Neural progenitor cell (in vitro differentiated cells): ENCODE results near the gene SLC25A1. TPM values are rescaled to one million over a fixed set of nuclear protein-coding genes. Genes with fewer than 3 reads are reported as not detected.

Source experiments
- DNase-seq: peaks from one replicate; pipeline ENCODE4 v3.0.0-alpha.2; 2016; ENCODE audit warnings: low spot score
- H2AFZ ChIP-seq: fragments of 200-600 bp; sonication (generic); replicated peaks from 2 replicates; pipeline ENCODE4 v1.6.1; 2016; ENCODE audit warnings: antibody characterized with exemption
- H3F3A ChIP-seq: fragments of 200-600 bp; sonication (generic); 2 replicates; pipeline ENCODE4 v1.6.1; 2016; ENCODE audit warnings: antibody characterized with exemption, low read depth
- H3K27ac ChIP-seq: fragments of 200-600 bp; sonication (generic); 2 replicates; pipeline ENCODE4 v1.5.1; 2016; ENCODE audit warnings: mild to moderate bottlenecking
- H3K27me3 ChIP-seq: fragments of 200-600 bp; sonication (generic); 2 replicates; pipeline ENCODE4 v1.6.1; 2016; ENCODE audit warnings: mild to moderate bottlenecking, moderate library complexity
- H3K36me3 ChIP-seq: fragments of 200-600 bp; sonication (generic); 2 replicates; pipeline ENCODE4 v1.5.1; 2016
- H3K4me1 ChIP-seq: fragments of 200-600 bp; sonication (generic); 2 replicates; pipeline ENCODE4 v1.6.1; 2016; ENCODE audit warnings: mixed run types
- H3K4me2 ChIP-seq: fragments of 200-600 bp; sonication (generic); 2 replicates; pipeline ENCODE4 v1.6.1; 2016
- H3K4me3 ChIP-seq: fragments of 200-600 bp; sonication (generic); 2 replicates; pipeline ENCODE4 v1.5.1; 2016
- H3K79me2 ChIP-seq: fragments of 200-600 bp; sonication (generic); 2 replicates; pipeline ENCODE4 v1.6.1; 2016; ENCODE audit warnings: low read depth
- H3K9ac ChIP-seq: fragments of 200-600 bp; sonication (generic); 2 replicates; pipeline ENCODE4 v1.6.1; 2016
- H3K9me3 ChIP-seq: fragments of 200-600 bp; sonication (generic); 2 replicates; pipeline ENCODE4 v1.5.1; 2016; ENCODE audit warnings: low read depth
- H4K20me1 ChIP-seq: fragments of 200-600 bp; sonication (generic); 2 replicates; pipeline ENCODE4 v1.6.1; 2016; ENCODE audit warnings: low read depth
- H3K27ac Mint-ChIP-seq: 3 replicates; pipeline ENCODE4 v1.8.0; 2021; ENCODE audit warnings: mixed read lengths
- H3K27me3 Mint-ChIP-seq: 2 replicates; pipeline ENCODE4 v1.8.0; 2022; ENCODE audit warnings: low read depth, mild to moderate bottlenecking, inconsistent platforms, moderate library complexity, mixed read lengths; ENCODE audit not compliant: insufficient read depth
- H3K36me3 Mint-ChIP-seq: 3 replicates; pipeline ENCODE4 v1.8.0; 2021; ENCODE audit warnings: mixed read lengths
- H3K4me1 Mint-ChIP-seq: 3 replicates; pipeline ENCODE4 v1.8.0; 2021; ENCODE audit warnings: mixed read lengths
- H3K4me3 Mint-ChIP-seq: 3 replicates; pipeline ENCODE4 v1.8.0; 2021; ENCODE audit warnings: mild to moderate bottlenecking, moderate library complexity, mixed read lengths
- H3K9me3 Mint-ChIP-seq: 3 replicates; pipeline ENCODE4 v1.8.0; 2020; ENCODE audit warnings: mixed read lengths
- EZH2 ChIP-seq: fragments of 200-600 bp; sonication (generic); IDR thresholded peaks from 2 replicates; pipeline ENCODE4 v1.6.1; 2017; ENCODE audit warnings: antibody characterized with exemption, mild to moderate bottlenecking, moderate library complexity
- EZH2phosphoT487 ChIP-seq: fragments of 200-600 bp; sonication (generic); IDR thresholded peaks from 2 replicates; pipeline ENCODE4 v1.6.1; 2017; ENCODE audit warnings: antibody characterized with exemption
- total RNA-seq: library from RNA; depleted of rRNA; stranded (reverse); fragments of >200 nt; gene quantifications from 2 replicates; pipeline ENCODE4 v1.2.3, GENCODE V29; 2015; ENCODE audit warnings: low replicate concordance
- TF ChIP-seq, protein P1 (sequence below): fragments of 200-600 bp; sonication (generic); IDR thresholded peaks from 2 replicates; pipeline ENCODE4 v1.5.1; 2017; ENCODE audit warnings: antibody characterized with exemption, mild to moderate bottlenecking

SLC25A1 gene
- total RNA-seq, 1 donor from 2014 or later: 28.6 TPM

DNA sequence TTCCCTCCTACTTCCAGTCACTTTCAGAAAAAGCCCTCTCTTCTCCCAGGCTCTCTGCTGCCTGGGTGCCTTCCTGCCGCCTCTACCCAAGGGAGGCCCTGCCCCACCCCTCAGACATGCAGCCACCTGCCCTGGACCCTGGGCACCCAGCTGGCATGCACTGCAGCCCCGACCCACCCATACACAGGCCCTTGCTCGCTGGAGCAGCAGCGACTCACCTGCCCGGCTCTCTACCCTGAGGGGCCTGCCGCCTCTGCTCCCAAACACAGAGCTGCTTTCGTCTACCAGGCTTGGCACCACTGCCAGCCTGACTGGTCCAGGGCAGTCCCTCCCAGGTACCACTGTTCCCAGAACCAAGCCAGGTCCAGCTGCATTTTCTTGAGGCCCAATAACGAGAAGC, 48.7 kb downstream of the SLC25A1 start:
- H3K27ac Mint-ChIP-seq: peak overlapping the region; percentile 12
- Histone ChIP-seq H3K36me3 (no peaks in the 10 kb centered on the region), H3K4me2 (no peak overlapping the region), H2AFZ (no peak overlapping the region), H3K4me1 (no peaks in the 10 kb centered on the region), H3F3A (no peaks in the 10 kb centered on the region), H3K4me3 (no peak overlapping the region), H3K9ac (no peak overlapping the region), H3K79me2 (no peaks in the 10 kb centered on the region), H3K27me3 (no peaks in the 10 kb centered on the region), H3K9me3 (no peaks in the 10 kb centered on the region), H4K20me1 (no peaks in the 10 kb centered on the region), H3K27ac (no peak overlapping the region)
- H3K4me3 Mint-ChIP-seq: no peak overlapping the region
- TF ChIP-seq EZH2: no peak
- no peak for TF ChIP-seq EZH2phosphoT487
- TF ChIP-seq, protein P1, sequence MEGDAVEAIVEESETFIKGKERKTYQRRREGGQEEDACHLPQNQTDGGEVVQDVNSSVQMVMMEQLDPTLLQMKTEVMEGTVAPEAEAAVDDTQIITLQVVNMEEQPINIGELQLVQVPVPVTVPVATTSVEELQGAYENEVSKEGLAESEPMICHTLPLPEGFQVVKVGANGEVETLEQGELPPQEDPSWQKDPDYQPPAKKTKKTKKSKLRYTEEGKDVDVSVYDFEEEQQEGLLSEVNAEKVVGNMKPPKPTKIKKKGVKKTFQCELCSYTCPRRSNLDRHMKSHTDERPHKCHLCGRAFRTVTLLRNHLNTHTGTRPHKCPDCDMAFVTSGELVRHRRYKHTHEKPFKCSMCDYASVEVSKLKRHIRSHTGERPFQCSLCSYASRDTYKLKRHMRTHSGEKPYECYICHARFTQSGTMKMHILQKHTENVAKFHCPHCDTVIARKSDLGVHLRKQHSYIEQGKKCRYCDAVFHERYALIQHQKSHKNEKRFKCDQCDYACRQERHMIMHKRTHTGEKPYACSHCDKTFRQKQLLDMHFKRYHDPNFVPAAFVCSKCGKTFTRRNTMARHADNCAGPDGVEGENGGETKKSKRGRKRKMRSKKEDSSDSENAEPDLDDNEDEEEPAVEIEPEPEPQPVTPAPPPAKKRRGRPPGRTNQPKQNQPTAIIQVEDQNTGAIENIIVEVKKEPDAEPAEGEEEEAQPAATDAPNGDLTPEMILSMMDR: no peak
- H3K36me3 Mint-ChIP-seq: peaks cover 7% of the 10 kb centered on the region
- H3K9me3 Mint-ChIP-seq: no peaks in the 10 kb centered on the region
- no peak for DNase-seq
- no peaks in the 10 kb centered on the region for H3K4me1 Mint-ChIP-seq
- peaks cover 8% of the 10 kb centered on the region for H3K27me3 Mint-ChIP-seq

DNA sequence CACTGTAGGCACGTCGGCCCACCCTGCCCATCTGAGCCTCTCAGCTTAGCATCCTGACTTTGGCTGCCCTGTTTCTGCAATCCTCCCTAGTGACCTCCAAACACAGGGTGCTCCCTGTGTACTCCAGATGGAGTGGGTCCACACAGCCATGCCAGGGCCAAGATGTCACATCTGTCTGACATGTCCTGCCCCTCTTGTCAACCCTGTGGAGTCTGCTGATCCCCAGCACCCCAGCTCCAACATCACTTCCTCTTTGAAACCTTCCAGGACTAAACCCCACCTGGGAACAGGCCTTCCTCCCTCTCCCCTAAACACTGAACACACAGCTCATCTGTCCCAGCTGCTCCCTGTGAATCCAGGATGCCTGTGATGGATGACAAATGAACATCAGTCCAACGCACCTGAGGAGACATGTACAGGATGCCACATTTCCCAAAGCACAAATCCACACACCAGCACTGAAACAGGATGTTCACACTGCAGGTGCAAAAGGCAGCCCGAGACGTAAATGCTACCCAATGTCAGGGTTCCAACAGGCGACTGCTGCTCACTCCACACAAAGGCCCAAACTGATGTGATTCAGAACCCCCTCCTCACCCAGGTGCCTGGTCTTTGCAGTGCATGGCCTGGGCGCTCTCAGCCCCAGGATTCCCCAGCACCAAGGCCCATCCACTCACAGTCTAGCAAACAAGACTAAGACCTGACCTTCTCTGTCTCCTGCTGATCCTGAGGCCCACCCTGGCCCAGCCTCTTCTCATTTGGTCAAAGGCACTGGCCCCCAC, 49.4 kb downstream of the SLC25A1 start:
- Histone ChIP-seq H2AFZ (no peak overlapping the region), H3K4me1 (no peaks in the 10 kb centered on the region), H3K9ac (no peak overlapping the region), H4K20me1 (no peaks in the 10 kb centered on the region), H3F3A (no peaks in the 10 kb centered on the region), H3K27me3 (no peaks in the 10 kb centered on the region), H3K4me2 (no peak overlapping the region), H3K36me3 (no peaks in the 10 kb centered on the region), H3K79me2 (no peaks in the 10 kb centered on the region), H3K4me3 (no peak overlapping the region), H3K27ac (no peak overlapping the region), H3K9me3 (no peaks in the 10 kb centered on the region)
- no peak overlapping the region for H3K27ac Mint-ChIP-seq
- no peak overlapping the region for H3K4me3 Mint-ChIP-seq
- TF ChIP-seq EZH2: no peak
- TF ChIP-seq, protein P1: no peak
- no peak for TF ChIP-seq EZH2phosphoT487
- H3K27me3 Mint-ChIP-seq: peaks cover 7% of the 10 kb centered on the region
- no peaks in the 10 kb centered on the region for H3K4me1 Mint-ChIP-seq
- H3K36me3 Mint-ChIP-seq: peaks cover 7% of the 10 kb centered on the region
- DNase-seq: no peak
- no peaks in the 10 kb centered on the region for H3K9me3 Mint-ChIP-seq

DNA sequence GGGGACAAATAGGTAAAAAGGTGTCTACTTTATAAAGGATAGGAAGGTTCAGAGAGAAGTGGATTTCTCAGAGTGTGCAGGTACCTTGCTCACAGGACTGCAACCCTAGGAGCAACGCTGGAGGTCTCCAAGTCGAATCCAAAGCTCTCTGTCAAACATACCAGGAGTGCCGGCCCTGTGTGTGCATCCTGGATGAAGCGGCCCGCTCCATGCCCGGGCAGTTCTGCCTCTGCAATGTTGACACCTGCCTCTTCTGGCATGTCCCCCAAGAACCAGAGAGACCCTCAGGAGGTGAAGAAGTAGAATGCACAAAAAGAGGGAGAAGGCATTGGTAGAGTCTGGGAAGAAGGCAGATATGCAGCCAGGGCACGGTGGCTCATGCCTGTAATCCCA, 50.5 kb downstream of the SLC25A1 start:
- H3K4me3 ChIP-seq: no peak overlapping the region
- H3K9ac ChIP-seq: no peak overlapping the region
- H3K9me3 Mint-ChIP-seq: no peaks in the 10 kb centered on the region
- peaks cover 7% of the 10 kb centered on the region for H3K36me3 Mint-ChIP-seq
- H3K27me3 Mint-ChIP-seq: peaks cover 8% of the 10 kb centered on the region
- no peaks in the 10 kb centered on the region for H3K9me3 ChIP-seq
- TF ChIP-seq EZH2: no peak
- TF ChIP-seq, protein P1: no peak
- TF ChIP-seq EZH2phosphoT487: no peak
- H3K27ac ChIP-seq: no peak overlapping the region
- peaks cover 3% of the 10 kb centered on the region for H3K4me1 Mint-ChIP-seq
- H3K4me3 Mint-ChIP-seq: no peak overlapping the region
- H3K27ac Mint-ChIP-seq: no peak overlapping the region
- peaks cover 3% of the 10 kb centered on the region for H3F3A ChIP-seq
- no peaks in the 10 kb centered on the region for H4K20me1 ChIP-seq
- DNase-seq: no peak
- no peak overlapping the region for H2AFZ ChIP-seq
- H3K36me3 ChIP-seq: no peaks in the 10 kb centered on the region
- H3K4me1 ChIP-seq: no peaks in the 10 kb centered on the region
- no peak overlapping the region for H3K4me2 ChIP-seq
- H3K79me2 ChIP-seq: no peaks in the 10 kb centered on the region
- H3K27me3 ChIP-seq: no peaks in the 10 kb centered on the region
